Cerebellar nuclear complex (tissue), 1 donor: ENCODE measurements around the gene STPG3.

Source experiments
- DNase-seq, 2 experiments: peaks; one replicate each; lab custom pipeline; 2025; lab: John Stamatoyannopoulos, UW

The STPG3 gene

DNA sequence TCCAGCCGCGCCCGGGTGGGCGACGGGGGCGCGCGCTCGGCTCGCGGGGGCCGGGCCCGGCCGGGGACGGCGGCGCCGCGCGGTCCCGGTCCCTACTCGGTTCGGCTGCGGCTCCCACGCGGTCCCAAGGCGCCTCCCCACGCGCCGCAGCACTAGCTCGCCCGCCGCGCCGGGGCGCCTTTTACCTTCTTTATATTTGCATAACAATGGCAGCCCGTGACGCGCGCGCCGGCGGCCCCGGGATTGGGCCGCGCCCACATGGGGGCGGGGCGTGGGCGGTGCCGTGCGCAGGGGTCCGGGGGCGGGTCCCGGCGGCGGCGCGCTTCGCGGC lies 51.0 kb downstream of the STPG3 start, which contains the start of gene NRARP:
TSS of gene NRARP (minus strand) at position 154 of the 331 bp plus-strand sequence. CDS start 343 bp downstream, outside the sequence.
- DNase-seq = peak in 1 of 2 experiments; percentile 4

DNA sequence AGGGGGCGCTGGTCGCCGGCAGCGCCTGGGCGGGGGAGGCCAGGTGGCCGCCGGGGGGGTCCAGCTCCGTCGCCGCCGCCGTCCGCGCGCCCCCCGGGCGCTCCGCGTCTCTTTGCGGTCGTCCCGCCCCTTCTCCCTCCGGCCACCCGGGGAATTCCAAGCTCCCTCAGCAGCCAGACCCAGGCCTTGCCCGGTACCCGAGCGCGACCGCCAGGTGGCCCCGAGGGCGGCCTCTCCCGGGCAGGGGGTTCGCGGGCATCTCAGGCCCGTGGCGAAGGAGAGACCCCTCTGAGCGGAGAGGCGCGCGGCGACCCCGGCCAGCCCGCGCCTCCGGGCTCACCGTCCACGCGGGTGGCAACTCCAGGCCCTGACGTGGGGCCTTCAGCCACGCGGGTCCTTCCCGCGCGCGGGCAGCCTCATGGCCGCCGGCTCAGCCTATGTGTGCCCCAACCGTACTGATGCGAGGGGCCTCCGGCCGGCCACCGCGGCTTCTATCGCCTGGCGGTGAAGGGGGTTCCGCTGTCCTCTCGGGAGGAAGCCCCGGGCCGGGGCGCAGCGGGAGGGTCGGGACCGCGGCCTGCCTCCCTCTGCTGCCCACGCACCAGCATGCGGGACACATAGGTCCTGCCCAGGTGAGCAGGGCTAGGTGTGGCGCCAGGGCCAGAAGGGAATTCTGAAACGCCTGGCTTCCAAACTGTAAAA lies 51.5 kb downstream of the STPG3 start:
- DNase-seq = no peak
